Stomach (tissue), 4 donors: ENCODE data around the gene CCNYL1.

Experiments
- CTCF ChIP-seq, 7 experiments: fragments of 450-650 bp in 4 of 7; fragments of 200-600 bp in 3 of 7; sonication (generic) in 3 of 7; IDR thresholded peaks; one replicate each; pipeline ENCODE4 v1.5.1; 2016 to 2019; ENCODE audit warnings: antibody characterized with exemption in 7 of 7, control low read depth in 2 of 7, mild to moderate bottlenecking in 1 of 7
- POLR2A ChIP-seq, 4 donors: fragments of 450-650 bp; IDR thresholded peaks; one replicate each; pipeline ENCODE4 v1.6.1; 2016; ENCODE audit warnings: antibody characterized with exemption in 4 of 4, control low read depth in 2 of 4, mild to moderate bottlenecking in 1 of 4, moderate library complexity in 1 of 4
- POLR2AphosphoS5 ChIP-seq, 3 donors: sonication (generic); formaldehyde crosslinking; IDR thresholded peaks; one replicate each; pipeline ENCODE4 v1.6.1; 2016; ENCODE audit warnings: antibody characterized with exemption in 3 of 3

GRCh38 chr2:207772081-207772843 lies 60.8 kb downstream of the CCNYL1 start:
- TF ChIP-seq POLR2A (IDR thresholded peaks at IDR 0.05) (no peak), POLR2AphosphoS5 (IDR thresholded peaks at IDR 0.05) (no peak), CTCF (IDR thresholded peaks at IDR 0.05) (no peak)
